Measurements from ENCODE around the gene TMX4.
"Not testable (repeated sequence)": the region's sequence is repeated elsewhere in the genome, so short reads cannot be mapped to it uniquely, and the experiment has no call there.

Gene TMX4

DNA sequence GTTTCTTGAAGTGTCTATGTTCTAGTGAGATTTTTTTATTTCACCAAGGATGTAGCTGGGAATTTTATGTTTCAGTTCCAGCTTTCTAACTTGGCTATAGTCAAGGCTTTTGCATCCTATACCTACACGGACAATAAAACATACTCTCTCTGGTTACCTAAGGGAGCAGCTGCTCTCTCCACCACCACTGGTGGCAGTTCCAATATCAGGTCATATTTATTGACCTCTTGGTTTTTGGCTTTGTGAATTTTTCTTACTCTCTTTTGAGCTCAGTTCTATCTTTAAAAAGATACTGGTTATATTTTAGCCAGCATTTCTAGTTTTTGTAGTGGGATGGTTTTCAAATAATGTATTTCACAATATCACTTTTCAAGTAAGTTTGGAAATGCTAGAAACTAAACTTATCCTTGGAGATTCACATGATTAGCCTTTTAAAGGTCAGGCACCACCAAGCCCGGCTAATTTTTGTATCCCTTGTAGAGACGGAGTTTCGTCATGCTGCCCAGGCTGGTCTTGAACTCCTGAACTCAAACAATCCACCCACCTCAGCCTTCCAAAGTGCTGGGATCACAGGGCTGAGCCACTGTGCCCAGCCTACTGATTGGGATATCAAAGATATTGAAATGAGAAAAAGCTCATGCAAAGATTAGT is 44.7 kb downstream of the TMX4 start:
- no peak for FAIRE-seq

GRCh38 chr20:7971536-7972280 is 47.9 kb downstream of the TMX4 start:
- no peak for DNase-seq (ENCODE audit: insufficient read length, low spot score)
- FAIRE-seq, result no peak

More for the DNA sequence above, 44.7 kb downstream of the TMX4 start:
- no peak for DNase-seq (ENCODE audit: insufficient read length, low spot score)

GRCh38 chr20:7967199-7967844 is 52.2 kb downstream of the TMX4 start:
- no peak for DNase-seq (ENCODE audit: insufficient read length, low spot score)
- no peak for FAIRE-seq

DNA sequence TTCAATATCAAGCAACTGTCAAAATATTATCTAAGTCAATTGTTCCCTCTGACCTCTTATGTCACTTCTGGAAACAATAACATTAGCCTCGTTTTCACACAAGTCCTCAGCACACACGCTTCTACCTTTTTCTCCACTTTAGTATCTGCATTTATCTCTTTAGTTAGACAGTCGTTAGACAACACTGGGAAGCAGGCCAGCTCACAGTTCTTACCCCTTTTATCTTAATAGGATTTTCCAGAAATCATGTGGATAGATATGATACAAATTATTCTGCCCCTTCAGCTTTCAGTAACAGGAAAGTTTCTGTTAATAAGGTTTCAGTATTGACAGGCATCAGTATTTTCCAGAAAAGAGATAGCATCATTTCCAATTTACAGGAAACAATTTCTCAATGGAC is 53.4 kb downstream of the TMX4 start:
- FAIRE-seq (no peak), DNase-seq (ENCODE audit: insufficient read length, low spot score) (no peak)

DNA sequence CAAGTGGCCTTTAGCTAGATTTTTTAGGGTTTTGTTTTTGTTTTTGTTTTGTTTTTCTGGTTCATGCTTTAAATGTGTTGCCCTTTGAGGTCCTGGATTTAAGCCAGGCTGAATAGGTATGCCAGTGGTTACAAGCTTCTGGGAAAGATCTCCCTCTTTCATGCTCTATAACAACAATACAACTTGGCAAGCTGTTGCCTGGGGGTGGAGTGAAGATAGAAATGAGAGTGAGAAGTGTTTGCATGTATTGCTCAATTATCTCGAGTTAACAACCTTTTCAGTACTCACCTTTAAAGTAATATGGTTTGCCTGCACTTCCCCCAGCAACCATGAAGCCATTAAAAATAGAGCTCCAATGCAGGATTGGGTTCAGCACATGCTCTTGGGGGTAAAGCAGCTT is 60.1 kb downstream of the TMX4 start:
- no peak for DNase-seq (ENCODE audit: insufficient read length, low spot score)
- no peak for FAIRE-seq

DNA sequence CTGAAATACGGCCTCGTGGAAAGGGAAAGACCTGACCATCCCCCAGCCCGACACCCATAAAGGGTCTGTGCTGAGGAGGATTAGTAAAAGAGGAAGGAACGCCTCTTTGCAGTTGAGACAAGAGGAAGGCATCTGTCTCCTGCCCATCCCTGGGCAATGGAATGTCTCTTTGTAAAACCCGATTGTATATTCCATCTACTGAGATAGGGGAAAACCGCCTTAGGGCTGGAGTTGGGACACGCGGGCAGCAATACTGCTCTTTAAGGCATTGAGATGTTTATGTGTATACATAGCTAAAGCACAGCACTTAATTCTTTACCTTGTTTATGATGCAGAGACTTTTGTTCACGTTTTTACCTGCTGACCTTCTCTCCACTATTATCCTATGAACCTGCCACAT is 63.0 kb downstream of the TMX4 start:
- not testable (repeated sequence) for DNase-seq (ENCODE audit: insufficient read length, low spot score); FAIRE-seq

DNA sequence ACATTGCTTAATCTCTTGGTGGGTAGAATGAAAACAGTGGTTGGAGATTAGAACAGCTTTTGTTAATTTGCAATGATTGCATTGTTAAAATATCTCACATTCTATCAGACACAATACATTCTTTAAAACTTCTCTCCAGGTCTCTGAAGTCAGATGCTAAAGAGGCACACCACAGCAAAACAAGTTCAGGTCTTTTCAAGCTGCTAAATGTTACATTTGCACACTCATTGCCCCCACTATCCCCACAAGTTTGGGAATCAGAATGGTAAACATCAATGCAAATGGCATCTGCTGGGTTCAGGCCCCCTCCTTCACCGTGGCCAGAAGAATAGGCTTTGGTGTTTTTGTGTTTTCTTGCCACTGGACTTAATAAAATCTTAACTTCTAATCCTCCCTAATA is 69.2 kb downstream of the TMX4 start:
- FAIRE-seq, result no peak
- DNase-seq (ENCODE audit: insufficient read length, low spot score), result no peak

DNA sequence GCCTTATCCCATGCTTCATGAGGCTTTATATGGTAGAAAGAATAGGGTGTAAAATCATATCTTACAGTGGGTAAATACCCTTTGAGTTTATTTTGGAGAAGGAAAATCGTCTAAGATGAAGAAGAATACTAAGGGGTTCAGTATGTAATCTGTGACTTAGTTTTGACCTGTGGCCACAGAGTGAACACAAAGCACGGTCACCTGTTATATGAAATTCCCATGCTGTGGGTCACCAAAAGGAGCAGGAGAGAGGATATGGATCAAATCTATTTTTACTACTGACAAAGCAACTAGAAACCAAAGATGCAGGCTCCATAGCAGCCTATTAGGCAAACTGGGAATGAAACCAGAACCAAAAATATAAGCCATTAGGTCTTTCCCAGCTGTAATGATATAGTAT is 75.7 kb downstream of the TMX4 start:
- FAIRE-seq, result no peak

DNA sequence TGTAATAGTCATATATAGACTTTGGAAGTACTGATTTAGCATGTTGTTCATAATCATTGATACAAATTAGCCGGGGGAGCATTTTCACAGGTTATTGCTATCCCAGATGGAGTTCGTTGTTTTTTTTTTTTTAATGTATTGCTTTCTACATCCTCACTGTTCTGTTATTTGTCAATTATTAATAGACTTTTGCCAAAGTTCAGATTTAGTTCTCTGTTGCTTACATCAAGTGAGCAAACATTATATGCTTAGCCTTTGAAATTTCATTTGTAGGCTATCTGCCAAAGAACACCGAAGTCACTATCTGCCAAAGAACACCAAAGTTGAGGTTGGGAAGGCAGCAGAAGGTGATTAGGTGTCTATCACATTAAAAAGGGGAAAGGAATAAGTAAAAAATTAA is 79.2 kb downstream of the TMX4 start, which contains the start of gene HAO1:
TSS of gene HAO1 (minus strand) at position 118 of the 400 bp plus-strand sequence. CDS start at position 82, 36 bp downstream.
- DNase-seq (ENCODE audit: insufficient read length, low spot score), result no peak
- FAIRE-seq, result no peak

More for the DNA sequence above, 75.7 kb downstream of the TMX4 start:
- DNase-seq (ENCODE audit: insufficient read length, low spot score), result no peak

- DNase-seq (ENCODE audit: insufficient read length, low spot score) (no peak), FAIRE-seq (no peak)
These were observed 79.9 kb downstream of the TMX4 start for GRCh38 chr20:7939663-7940062.

DNA sequence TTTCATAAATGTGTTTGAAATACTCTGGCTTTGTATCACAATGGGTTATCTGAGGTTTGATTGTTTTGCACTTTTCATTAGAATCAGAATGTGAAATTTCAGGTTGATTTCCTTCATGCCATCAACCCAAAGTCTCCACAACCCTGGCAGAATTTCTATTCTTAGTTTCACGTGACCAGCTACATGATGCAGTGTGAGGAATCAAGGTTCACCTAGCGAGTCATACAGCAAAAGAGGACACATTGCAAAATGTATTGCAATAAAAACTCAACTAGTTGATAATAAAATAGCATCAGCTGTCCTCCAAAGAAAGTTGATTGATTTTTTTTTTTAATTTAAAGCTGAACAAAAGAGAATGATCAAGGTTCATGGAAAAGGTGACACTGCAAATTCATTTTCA is 81.5 kb downstream of the TMX4 start:
- no peak for DNase-seq (ENCODE audit: insufficient read length, low spot score)

DNA sequence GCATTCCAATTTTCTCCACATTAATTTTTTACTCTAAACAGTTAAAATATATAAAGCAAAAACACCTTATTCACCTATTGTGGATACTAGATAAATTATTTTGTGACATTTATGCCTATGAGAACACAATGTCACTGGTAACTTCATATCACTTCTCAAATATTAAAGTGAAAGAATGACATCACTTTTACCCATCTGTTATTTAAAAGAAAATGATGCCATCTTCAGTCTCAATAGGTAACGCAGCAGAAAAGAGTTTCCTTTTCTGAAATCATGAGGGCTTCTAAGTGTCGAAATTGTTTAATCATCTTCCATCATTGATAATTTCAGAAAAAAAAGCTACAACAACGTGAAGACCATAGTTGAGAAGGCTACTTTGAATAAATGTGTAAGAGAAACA is 82.2 kb downstream of the TMX4 start:
- DNase-seq (ENCODE audit: insufficient read length, low spot score), result no peak
- no peak for FAIRE-seq

More for the DNA sequence above, 81.5 kb downstream of the TMX4 start:
- no peak for FAIRE-seq

GRCh38 chr20:7935027-7935551 is 84.5 kb downstream of the TMX4 start:
- no peak for FAIRE-seq
- no peak for DNase-seq (ENCODE audit: insufficient read length, low spot score)

GRCh38 chr20:7933346-7933745 is 86.2 kb downstream of the TMX4 start:
- FAIRE-seq, result no peak
- no peak for DNase-seq (ENCODE audit: insufficient read length, low spot score)

DNA sequence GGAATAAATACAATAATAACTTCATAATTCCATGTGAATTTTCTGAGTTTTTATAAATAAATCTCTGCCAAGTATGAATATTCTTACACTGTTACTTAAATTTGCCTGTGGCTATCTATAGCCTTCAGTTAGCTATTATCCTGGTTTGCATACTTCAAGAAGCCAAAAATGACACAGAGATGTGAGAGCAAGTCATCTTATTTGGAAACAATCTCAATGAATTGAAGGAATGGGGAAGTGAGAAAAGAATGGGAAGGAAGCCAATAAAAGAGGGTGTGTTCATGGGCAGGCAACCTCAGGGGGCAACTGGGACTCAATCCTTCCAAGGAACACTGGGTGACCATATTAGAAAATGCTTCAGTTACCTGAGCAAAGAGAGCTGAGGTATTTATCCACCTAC is 89.2 kb downstream of the TMX4 start:
- DNase-seq (ENCODE audit: insufficient read length, low spot score), result no peak
- no peak for FAIRE-seq

Data from HTR-8/SVneo (cell line).